GM23248 (cell line): ENCODE data around the gene DTNB. TPM values are rescaled to one million over a fixed set of nuclear protein-coding genes. Genes with fewer than 3 reads are reported as not detected.
A peak's percentile ranks its signal among the peaks of the same experiment; 100 is the strongest.
"Not testable (repeated sequence)": the region's sequence is repeated elsewhere in the genome, so short reads cannot be mapped to it uniquely, and the experiment has no call there.

Experiments used
- DNase-seq: peaks from one replicate; pipeline ENCODE4 v3.0.0-alpha.2; 2015
- H2AFZ ChIP-seq: fragments of 200-600 bp; sonication (generic); 2 replicates; pipeline ENCODE4 v1.6.1; 2016; ENCODE audit warnings: antibody characterized with exemption
- H3F3A ChIP-seq: fragments of 200-600 bp; sonication (generic); 2 replicates; pipeline ENCODE4 v1.6.1; 2016; ENCODE audit warnings: mild to moderate bottlenecking, antibody characterized with exemption, mixed run types; ENCODE audit not compliant: insufficient read depth
- H3K27ac ChIP-seq: fragments of 200-600 bp; sonication (generic); 2 replicates; pipeline ENCODE4 v1.5.1; 2016; ENCODE audit warnings: mild to moderate bottlenecking
- H3K27me3 ChIP-seq: fragments of 200-600 bp; sonication (generic); replicated peaks from 2 replicates; pipeline ENCODE4 v1.6.1; 2016; ENCODE audit warnings: mild to moderate bottlenecking; ENCODE audit not compliant: insufficient read depth
- H3K36me3 ChIP-seq: fragments of 200-600 bp; sonication (generic); 2 replicates; pipeline ENCODE4 v1.6.1; 2016; ENCODE audit warnings: low read depth, mild to moderate bottlenecking
- H3K4me1 ChIP-seq: fragments of 200-600 bp; sonication (generic); 2 replicates; pipeline ENCODE4 v1.6.1; 2016; ENCODE audit warnings: mild to moderate bottlenecking; ENCODE audit not compliant: insufficient read depth
- H3K4me2 ChIP-seq: fragments of 200-600 bp; sonication (generic); one replicate; pipeline ENCODE4 v1.6.1; 2016; ENCODE audit warnings: mild to moderate bottlenecking; ENCODE audit not compliant: unreplicated experiment
- H3K4me3 ChIP-seq: fragments of 200-600 bp; sonication (generic); 2 replicates; pipeline ENCODE4 v1.5.1; 2016; ENCODE audit warnings: mild to moderate bottlenecking
- H3K79me2 ChIP-seq: fragments of 200-600 bp; sonication (generic); 2 replicates; pipeline ENCODE4 v1.6.1; 2016; ENCODE audit warnings: mild to moderate bottlenecking; ENCODE audit not compliant: insufficient read depth
- H3K9ac ChIP-seq: fragments of 200-600 bp; sonication (generic); 2 replicates; pipeline ENCODE4 v1.6.1; 2016; ENCODE audit warnings: mild to moderate bottlenecking
- H3K9me2 ChIP-seq: fragments of 200-600 bp; sonication (generic); 2 replicates; pipeline ENCODE4 v1.6.1; 2016; ENCODE audit warnings: mixed run types, mild to moderate bottlenecking, moderate library complexity; ENCODE audit not compliant: insufficient read depth
- H3K9me3 ChIP-seq: fragments of 200-600 bp; sonication (generic); one replicate; pipeline ENCODE4 v1.6.1; 2017; ENCODE audit warnings: low read depth
- H4K20me1 ChIP-seq: fragments of 200-600 bp; sonication (generic); 2 replicates; pipeline ENCODE4 v1.6.0; 2016; ENCODE audit not compliant: insufficient read depth
- EZH2 ChIP-seq: fragments of 200-600 bp; sonication (generic); IDR thresholded peaks from 2 replicates; pipeline ENCODE4 v1.6.1; 2018; ENCODE audit warnings: antibody characterized with exemption, mild to moderate bottlenecking; ENCODE audit not compliant: insufficient read depth, poor library complexity, severe bottlenecking
- EZH2phosphoT487 ChIP-seq: fragments of 200-600 bp; sonication (generic); IDR thresholded peaks from 2 replicates; pipeline ENCODE4 v1.6.1; 2018; ENCODE audit warnings: antibody characterized with exemption, moderate library complexity, mild to moderate bottlenecking, low read depth; ENCODE audit not compliant: insufficient read depth
- WGBS, 2 experiments: methylation state at CpG; one replicate each; pipeline ENCODE4 v1.1.6; 2015 to 2017; ENCODE audit warnings: low lambda C conversion rate in 2 of 2, low coverage in 1 of 2; ENCODE audit errors: missing lambda C conversion rate in 2 of 2; 5-methylcytosine and 5-hydroxymethylcytosine counted together
- in situ Hi-C: fragments of 300-500 bp; cut with MboI; formaldehyde crosslinking; loops from 2 replicates; pipeline ENCODE4 v1.15.0; 2020
- polyA plus RNA-seq: library from polyadenylated mRNA; unstranded; fragments of >200 nt; fragmentation: Nextera tagmentation; extraction: Ambion mirVana; gene quantifications from 2 replicates; pipeline ENCODE4 v1.2.1, GENCODE V29; 2016
- total RNA-seq: library from RNA; depleted of rRNA; stranded (reverse); fragments of >200 nt; shearing (Covaris generic); gene quantifications from 2 replicates; pipeline ENCODE4 v1.2.3, GENCODE V29; 2014

DTNB gene
- total and polyA plus RNA-seq, 2 experiments from 2014 or later, result 1.1 to 4.0 TPM

GRCh38 chr2:25707927-25708590 is 34.7 kb upstream of the DTNB start:
- H3K9me2 ChIP-seq, result no peaks in the 10 kb centered on the region
- DNase-seq, result no peak
- peaks cover 23% of the 10 kb centered on the region for H3K27me3 ChIP-seq
- H3K4me1 ChIP-seq, result no peaks in the 10 kb centered on the region
- in situ Hi-C loops, result no loop called here
- whole genome bisulfite sequencing, 2 experiments, result 67 to 71% methylated on average over 5 of the region's 5 CpGs
- H3K9me3 ChIP-seq, result no peaks in the 10 kb centered on the region
- H3K79me2 ChIP-seq, result no peaks in the 10 kb centered on the region
- no peaks in the 10 kb centered on the region for H3K36me3 ChIP-seq
- H3F3A ChIP-seq, result no peaks in the 10 kb centered on the region
- no peak overlapping the region for H3K4me3 ChIP-seq
- H4K20me1 ChIP-seq, result no peaks in the 10 kb centered on the region
- no peak overlapping the region for H3K4me2 ChIP-seq
- TF ChIP-seq EZH2, result no peak
- no peak for TF ChIP-seq EZH2phosphoT487
- H2AFZ ChIP-seq, result no peak overlapping the region
- H3K9ac ChIP-seq, result no peak overlapping the region
- no peak overlapping the region for H3K27ac ChIP-seq

- H3K9me3 ChIP-seq, H3K27ac ChIP-seq, in situ Hi-C loops, H3K4me1 ChIP-seq, H3K4me2 ChIP-seq, H3K27me3 ChIP-seq, H4K20me1 ChIP-seq, H3K36me3 ChIP-seq, H3F3A ChIP-seq, H3K9ac ChIP-seq, H3K79me2 ChIP-seq, H2AFZ ChIP-seq, H3K9me2 ChIP-seq, DNase-seq, H3K4me3 ChIP-seq: not testable (repeated sequence)
- 82 to 88% methylated on average over 14 to 33 of the region's 33 CpGs for WGBS, 2 experiments
Measured at GRCh38 chr2:25705575-25705974, 32.2 kb upstream of the DTNB start.

- in situ Hi-C loops, result no loop called here
- H3K4me2 ChIP-seq, result no peak overlapping the region
- WGBS, 2 experiments, result 80 to 81% methylated on average over 9 of the region's 9 CpGs
Measured at GRCh38 chr2:25701801-25702200, 28.4 kb upstream of the DTNB start.

GRCh38 chr2:25700221-25700660 is 26.9 kb upstream of the DTNB start:
- no peak for TF ChIP-seq EZH2
- TF ChIP-seq EZH2phosphoT487, result no peak
- H3K9ac ChIP-seq, result no peak overlapping the region
- no peaks in the 10 kb centered on the region for H4K20me1 ChIP-seq
- H3K27ac ChIP-seq, result no peak overlapping the region
- no peaks in the 10 kb centered on the region for H3K9me2 ChIP-seq
- H2AFZ ChIP-seq, result no peak overlapping the region
- H3F3A ChIP-seq, result no peaks in the 10 kb centered on the region
- WGBS, 2 experiments, result 32 to 37% methylated on average over 6 of the region's 6 CpGs
- no peaks in the 10 kb centered on the region for H3K79me2 ChIP-seq
- no peak overlapping the region for H3K4me2 ChIP-seq
- DNase-seq, result peak; percentile 74
- H3K9me3 ChIP-seq, result no peaks in the 10 kb centered on the region
- H3K36me3 ChIP-seq, result no peaks in the 10 kb centered on the region
- peaks cover 18% of the 10 kb centered on the region for H3K27me3 ChIP-seq
- in situ Hi-C loops, result no loop called here
- H3K4me3 ChIP-seq, result no peak overlapping the region
- no peaks in the 10 kb centered on the region; the same call in 1 of the 2 replicates for H3K4me1 ChIP-seq

More at GRCh38 chr2:25701801-25702200, 28.4 kb upstream of the DTNB start:
- Histone ChIP-seq H3K79me2 (no peaks in the 10 kb centered on the region), H3F3A (no peaks in the 10 kb centered on the region), H2AFZ (no peak overlapping the region), H3K4me3 (no peak overlapping the region), H4K20me1 (no peaks in the 10 kb centered on the region), H3K36me3 (no peaks in the 10 kb centered on the region), H3K9me3 (no peaks in the 10 kb centered on the region), H3K9ac (no peak overlapping the region), H3K27me3 (peaks cover 12% of the 10 kb centered on the region; the same call in 1 of the 2 replicates), H3K4me1 (no peaks in the 10 kb centered on the region; the same call in 1 of the 2 replicates), H3K9me2 (no peaks in the 10 kb centered on the region), H3K27ac (no peak overlapping the region)
- TF ChIP-seq EZH2phosphoT487 (no peak), EZH2 (no peak)
- DNase-seq, result no peak
